MM.1S (cell line): ENCODE data around the gene EIF4G2.

Experiments used
- EZH2phosphoT487 ChIP-seq: fragments of 300-600 bp; sonication (generic); IDR thresholded peaks from 2 replicates; pipeline ENCODE4 v1.6.1; 2018; ENCODE audit warnings: antibody characterized with exemption, low read length
- TF ChIP-seq, protein P1 (sequence below): fragments of 300-600 bp; sonication (generic); IDR thresholded peaks from 2 replicates; pipeline ENCODE4 v1.5.1; 2016; ENCODE audit warnings: antibody characterized with exemption, low read length, mixed read lengths

DNA sequence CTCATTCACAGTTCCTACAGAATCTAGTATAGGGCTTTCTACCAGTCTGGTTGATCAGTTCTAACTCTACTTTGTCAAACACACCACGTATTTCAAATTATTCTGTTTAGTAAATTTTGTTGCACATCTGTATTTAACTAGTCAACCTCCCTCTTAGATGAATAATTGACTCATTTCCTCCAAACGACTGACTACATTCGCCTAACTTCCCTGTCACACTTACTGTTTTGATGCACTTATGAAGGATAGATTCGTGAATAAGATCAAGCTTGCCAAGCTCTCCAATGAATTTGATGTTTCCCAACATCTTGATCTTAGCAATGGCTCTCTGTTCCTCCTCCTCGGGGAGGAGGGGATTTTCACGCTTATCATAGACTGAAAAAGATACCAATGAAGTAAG lies 5.0 kb downstream of the EIF4G2 start:
- TF ChIP-seq, protein P1, sequence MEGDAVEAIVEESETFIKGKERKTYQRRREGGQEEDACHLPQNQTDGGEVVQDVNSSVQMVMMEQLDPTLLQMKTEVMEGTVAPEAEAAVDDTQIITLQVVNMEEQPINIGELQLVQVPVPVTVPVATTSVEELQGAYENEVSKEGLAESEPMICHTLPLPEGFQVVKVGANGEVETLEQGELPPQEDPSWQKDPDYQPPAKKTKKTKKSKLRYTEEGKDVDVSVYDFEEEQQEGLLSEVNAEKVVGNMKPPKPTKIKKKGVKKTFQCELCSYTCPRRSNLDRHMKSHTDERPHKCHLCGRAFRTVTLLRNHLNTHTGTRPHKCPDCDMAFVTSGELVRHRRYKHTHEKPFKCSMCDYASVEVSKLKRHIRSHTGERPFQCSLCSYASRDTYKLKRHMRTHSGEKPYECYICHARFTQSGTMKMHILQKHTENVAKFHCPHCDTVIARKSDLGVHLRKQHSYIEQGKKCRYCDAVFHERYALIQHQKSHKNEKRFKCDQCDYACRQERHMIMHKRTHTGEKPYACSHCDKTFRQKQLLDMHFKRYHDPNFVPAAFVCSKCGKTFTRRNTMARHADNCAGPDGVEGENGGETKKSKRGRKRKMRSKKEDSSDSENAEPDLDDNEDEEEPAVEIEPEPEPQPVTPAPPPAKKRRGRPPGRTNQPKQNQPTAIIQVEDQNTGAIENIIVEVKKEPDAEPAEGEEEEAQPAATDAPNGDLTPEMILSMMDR, result no peak
- no peak for TF ChIP-seq EZH2phosphoT487
